CMK (cell line): ENCODE results near the gene ZC2HC1B.
A peak's percentile ranks its signal among the peaks of the same experiment; 100 is the strongest.

Experiments used
- DNase-seq: peaks from one replicate; pipeline ENCODE4 v3.0.0-alpha.2; 2010; ENCODE audit warnings: low read depth

The ZC2HC1B gene

DNA sequence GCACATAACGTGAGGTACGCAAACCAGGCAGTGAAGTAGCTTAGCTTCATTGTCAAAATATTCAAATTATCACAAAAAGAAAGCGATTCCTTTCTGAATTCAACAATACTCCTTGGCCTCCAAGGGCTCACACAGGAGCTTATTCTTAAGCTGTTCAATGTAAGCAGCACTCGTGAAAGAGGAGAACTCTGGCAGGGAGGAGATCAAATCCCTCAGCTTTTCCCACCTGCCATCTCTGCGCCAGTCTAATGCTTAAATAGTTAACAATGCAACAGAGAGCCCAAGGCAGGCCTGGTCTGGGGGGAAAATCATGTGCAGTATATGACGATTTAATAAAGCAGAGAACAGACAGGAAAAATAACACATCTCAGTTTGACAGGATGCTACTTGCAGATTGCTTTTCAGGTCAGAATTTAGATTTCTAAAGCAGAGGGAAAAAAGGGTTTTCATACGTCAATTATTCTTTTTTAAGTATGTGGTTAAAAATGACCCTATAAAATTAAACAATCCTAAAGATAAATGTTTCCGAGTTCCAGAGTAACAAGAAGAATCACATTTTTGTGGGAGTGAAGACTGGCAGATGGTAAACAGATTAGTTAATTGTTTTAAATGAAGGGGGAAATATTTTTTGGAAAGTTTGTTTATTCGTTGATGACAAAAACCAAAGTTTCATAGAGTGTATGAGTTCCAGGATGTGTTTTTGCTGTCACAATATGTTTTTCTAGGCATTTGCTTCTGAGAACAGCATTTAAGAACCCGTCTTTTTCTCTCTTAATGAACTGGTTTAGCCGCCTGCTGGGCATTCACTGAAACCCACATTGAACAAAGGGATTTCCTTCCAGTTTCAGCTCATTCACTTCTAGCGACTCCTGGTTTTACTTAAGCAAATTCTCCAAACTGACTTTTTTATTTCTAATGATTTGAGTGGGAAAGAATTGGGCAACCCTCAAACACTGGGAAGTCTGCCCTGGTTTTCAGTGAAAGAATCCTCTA, 97.9 kb downstream of the ZC2HC1B start:
- no peak for DNase-seq

DNA sequence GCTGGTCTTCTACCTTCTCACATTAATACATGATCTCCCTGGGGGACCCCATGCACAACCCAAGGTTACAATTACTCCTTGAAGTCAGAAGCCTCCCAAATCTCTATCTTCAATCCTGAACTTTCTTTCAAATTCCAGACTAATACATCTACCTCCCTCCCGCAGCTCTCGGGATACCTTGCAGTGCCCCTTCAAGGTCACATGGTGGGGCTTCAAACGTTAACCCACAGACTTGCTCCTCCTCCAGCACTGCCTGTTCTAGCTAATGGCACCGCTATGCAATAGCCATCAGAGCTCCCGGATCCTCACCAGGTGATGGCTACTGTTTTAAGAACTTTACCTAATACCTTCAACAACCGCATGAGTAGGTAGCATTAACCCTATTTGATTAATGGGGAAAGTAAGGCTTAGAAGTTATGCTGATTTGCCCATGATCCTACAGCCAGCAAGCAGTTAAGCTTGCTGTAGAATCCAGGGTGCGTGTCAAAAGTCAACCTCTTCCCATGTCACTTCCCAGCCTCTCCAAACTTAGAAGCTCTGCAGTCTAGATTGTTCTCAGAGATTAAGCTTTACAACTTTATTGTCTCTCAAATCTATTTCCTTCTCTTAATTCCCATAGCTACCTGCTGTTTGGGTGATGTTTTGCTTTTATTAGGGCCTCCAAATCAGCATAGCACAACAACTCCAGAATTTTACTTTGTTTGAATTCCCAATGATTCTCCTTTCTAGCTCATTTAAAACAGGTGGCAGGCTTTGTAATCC, 99.1 kb downstream of the ZC2HC1B start:
- no peak for DNase-seq

GRCh38 chr6:143964674-143965081, 100.4 kb downstream of the ZC2HC1B start:
- DNase-seq, result peak; percentile 52

DNA sequence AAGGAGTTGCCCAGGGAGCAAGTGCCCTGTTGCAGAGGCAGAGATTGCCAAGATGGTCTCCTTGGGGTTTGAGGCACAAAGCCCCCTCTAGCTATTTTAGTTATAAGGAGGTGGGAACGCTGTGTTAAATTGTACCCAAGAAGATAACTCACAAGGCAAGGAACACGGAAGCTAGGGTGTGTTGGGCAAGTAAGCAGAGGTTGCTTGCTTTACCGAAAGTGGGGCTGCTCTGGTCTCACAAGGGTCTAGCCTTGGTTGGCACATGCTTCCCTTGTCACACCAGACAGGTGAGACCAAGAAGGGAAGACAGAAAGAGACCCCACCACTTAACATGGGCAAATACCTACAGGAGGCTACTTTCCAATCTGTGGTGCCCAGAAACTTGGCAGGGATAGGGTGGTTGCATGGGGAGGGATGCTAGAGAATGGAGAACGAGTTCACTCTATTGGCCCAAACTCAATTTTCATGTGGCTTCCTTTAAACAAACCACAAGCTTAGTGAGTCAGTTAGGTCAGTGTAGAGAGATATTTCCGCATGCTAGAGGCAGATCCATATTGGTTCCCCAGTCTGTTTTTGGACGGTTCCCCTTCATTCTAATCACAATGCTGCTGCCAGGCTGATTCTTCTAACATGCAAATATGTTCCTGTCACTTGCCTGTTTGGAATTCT, 101.4 kb downstream of the ZC2HC1B start:
- DNase-seq, result peak; percentile 38

GRCh38 chr6:143966312-143966711, 102.0 kb downstream of the ZC2HC1B start:
- no peak for DNase-seq

DNA sequence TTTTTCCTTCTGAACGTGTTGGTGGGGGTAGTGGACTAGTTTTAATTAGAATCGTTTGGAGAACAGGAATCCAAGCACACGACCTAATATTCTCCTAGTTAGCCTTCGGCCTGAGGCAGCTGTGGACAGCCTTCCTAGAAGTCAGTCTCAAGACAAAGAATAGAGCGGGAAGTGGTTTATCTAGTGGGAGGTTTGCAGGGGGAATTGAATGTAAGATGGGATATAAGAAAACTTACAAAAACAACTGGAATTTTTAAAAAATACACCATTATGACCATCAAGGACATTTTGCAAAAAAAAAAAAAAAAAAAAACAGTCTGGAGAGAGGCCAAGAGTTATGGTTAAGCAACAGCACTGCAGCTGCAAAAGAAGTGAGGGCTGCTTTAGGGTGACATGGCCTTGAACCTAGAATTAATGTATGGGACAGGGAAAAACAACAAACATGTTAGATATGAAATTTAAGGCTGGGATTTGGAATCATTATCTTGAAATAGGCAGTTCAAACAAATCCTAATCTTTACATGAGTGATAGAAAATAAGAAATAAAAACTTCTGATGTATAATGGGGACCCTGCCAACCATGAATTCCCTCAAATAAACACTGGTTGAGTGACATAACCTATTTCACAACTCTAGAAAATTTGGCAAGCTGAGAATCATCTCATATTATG, 103.6 kb downstream of the ZC2HC1B start:
- DNase-seq, result no peak

GRCh38 chr6:143969077-143969476, 104.8 kb downstream of the ZC2HC1B start:
- peak; percentile 41 for DNase-seq

GRCh38 chr6:143970456-143971218, 106.4 kb downstream of the ZC2HC1B start:
- DNase-seq, result no peak

DNA sequence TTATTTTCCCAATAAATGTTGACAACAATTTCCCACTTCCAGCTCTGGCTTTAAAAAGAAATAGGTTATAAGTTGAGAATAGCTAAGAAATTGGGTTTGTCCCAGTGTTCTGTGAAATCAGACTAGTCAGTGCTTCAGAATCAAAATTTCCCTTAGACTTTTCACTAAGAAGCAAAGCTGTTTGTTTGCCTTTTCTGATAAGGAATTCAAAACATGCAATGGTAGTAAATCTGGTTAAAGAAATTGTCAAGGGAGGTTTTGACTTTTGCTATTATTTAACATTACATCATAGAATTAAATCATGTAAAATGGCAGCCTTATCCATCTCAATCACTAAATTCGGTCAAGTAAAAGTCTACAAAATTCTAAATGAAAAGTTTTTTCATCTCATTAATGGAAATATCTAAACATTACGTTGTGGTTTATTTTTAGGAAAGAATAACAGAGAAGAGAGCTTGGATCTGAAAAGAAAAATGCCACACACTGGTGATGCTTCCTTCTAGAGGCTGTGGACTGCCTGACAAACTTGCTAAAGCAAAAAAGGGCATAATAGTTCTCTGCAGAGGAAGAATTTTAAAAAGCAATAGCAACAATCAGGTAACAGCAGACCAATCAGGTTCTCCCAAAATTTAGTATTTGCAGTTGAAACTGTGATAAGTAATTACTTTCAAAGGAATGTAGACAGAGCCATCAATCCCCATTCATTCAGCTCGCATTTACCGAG, 107.4 kb downstream of the ZC2HC1B start:
- no peak for DNase-seq

DNA sequence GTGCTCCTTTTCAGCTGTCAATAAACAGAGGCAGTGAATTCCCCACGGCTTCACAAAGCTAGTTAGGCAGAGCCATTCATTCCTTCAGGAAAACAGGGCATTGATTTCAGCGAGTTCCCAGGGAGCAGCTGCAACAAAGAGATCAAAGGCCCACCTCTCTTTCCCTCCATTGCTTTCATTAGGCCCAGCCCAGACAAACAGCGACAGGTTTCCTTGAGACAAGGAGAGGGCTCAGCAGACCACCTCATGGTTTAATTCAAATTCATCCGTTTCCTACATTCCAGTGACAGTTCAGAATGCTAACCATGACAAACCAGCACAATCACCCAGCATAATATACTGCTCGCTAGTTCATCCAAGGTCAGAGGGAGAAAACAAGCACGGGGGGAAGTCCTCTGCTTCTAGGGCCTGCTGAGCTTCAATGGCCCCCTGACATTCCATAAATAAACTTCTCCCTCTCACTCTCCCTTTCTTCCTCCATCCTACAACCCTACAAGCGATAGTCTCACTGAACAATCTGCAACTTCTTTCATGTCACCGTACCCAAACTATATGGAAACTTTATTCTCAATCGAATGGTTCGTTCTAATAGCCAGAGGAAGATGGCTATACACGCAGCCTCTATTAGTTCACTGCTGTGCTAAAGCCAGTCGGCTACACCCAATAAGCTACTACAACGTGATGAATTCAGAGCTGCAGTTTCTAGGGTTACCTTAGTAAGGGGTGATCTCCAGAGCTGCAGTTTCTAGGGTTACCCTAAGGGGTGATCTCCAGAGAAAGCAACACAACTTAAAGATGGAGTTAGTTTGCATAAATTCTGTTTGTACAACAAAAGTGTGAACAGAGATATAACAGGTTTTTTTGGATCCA, 109.1 kb downstream of the ZC2HC1B start:
- no peak for DNase-seq

DNA sequence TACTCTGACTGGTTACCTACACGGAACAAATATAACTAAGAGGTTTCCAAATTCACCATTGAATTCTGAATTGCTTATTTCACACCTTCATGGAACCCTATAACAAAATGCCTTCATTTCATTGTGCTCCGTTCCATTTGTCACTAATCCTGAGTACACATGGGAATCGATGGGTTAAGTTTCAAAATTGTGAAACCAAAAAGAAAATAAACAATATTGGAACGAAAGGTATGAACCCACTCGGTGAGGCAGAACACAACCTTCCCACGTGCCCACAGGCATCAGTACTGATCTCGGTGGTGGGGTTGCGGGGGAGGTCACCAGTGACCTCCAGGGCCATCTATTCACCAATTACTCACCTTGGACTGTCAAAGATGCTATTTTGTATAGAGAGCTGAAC, 109.8 kb downstream of the ZC2HC1B start:
- DNase-seq, result no peak

GRCh38 chr6:143976806-143977349, 112.6 kb downstream of the ZC2HC1B start:
- DNase-seq, result no peak

GRCh38 chr6:143980921-143981320, 116.6 kb downstream of the ZC2HC1B start:
- no peak for DNase-seq

DNA sequence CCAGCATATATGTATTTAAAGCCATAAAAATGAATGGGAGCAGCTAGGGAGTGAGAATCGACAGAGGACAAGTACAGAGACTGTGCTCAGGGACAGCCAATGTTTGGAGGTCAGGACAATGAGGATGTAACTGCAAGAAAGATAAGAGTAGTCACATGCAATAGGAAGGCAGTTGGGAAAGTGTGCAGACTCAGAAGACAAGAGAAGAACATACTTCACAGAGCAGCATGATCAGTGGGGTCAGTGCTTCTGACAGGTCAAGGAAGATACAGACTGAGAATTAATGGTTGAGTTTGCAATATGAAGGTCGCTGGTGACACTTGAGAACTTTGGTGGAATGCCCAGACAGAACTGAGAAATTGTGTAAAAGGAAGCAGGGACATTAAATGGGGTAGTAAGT, 118.7 kb downstream of the ZC2HC1B start:
- no peak for DNase-seq

DNA sequence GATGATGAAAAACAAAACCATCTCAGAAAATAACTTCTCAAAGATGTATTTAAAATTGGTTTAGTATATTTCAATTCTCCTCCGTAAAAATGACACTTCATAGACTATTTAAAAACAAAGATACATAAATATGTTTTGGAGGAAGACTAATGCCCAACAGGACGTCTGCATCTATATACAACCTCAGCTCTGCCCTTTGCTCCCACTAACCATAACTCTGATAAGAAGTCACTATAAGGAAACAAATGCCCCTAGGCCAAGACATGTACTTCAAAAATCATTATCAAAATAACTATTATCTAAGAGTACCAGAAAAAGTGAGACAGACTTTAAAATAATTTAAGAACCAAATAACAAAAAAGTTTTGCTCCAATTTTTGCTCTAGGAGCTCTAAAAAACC, 120.4 kb downstream of the ZC2HC1B start:
- no peak for DNase-seq

- no peak for DNase-seq
These were observed 122.3 kb downstream of the ZC2HC1B start for GRCh38 chr6:143986463-143987065.
